GM23338 (cell line): ENCODE data around the gene CEACAM18. TPM values are rescaled to one million over a fixed set of nuclear protein-coding genes. Genes with fewer than 3 reads are reported as not detected.

Experiments
- ATAC-seq: fragments of 200-7000 bp; cut with Tn5 transposase; 3 replicates; pipeline ENCODE4 v1.9.1; 2020
- DNase-seq: peaks from one replicate; pipeline ENCODE4 v3.0.0-alpha.2; 2015; ENCODE audit warnings: low spot score
- H2AFZ ChIP-seq: fragments of 200-600 bp; sonication (generic); 2 replicates; pipeline ENCODE4 v1.8.0; 2016; ENCODE audit warnings: antibody characterized with exemption, mild to moderate bottlenecking, moderate library complexity
- H3F3A ChIP-seq: fragments of 200-600 bp; sonication (generic); replicated peaks from 2 replicates; pipeline ENCODE4 v1.8.0; 2017; ENCODE audit warnings: antibody characterized with exemption, mixed run types, low read depth
- H3K27ac ChIP-seq: fragments of 200-600 bp; sonication (generic); 2 replicates; pipeline ENCODE4 v1.6.1; 2016; ENCODE audit warnings: low read depth
- H3K27me3 ChIP-seq: fragments of 200-600 bp; sonication (generic); 2 replicates; pipeline ENCODE4 v1.8.0; 2016; ENCODE audit warnings: mild to moderate bottlenecking, mixed run types, moderate library complexity; ENCODE audit not compliant: insufficient read depth
- H3K36me3 ChIP-seq: fragments of 200-600 bp; sonication (generic); 2 replicates; pipeline ENCODE4 v1.8.0; 2016; ENCODE audit warnings: mild to moderate bottlenecking; ENCODE audit not compliant: insufficient read depth
- H3K4me1 ChIP-seq: fragments of 200-600 bp; sonication (generic); 2 replicates; pipeline ENCODE4 v1.8.0; 2016; ENCODE audit warnings: mild to moderate bottlenecking, moderate library complexity; ENCODE audit not compliant: insufficient read depth
- H3K4me2 ChIP-seq: fragments of 200-600 bp; sonication (generic); 2 replicates; pipeline ENCODE4 v1.7.1; 2017; ENCODE audit warnings: mixed run types
- H3K4me3 ChIP-seq: fragments of 200-600 bp; sonication (generic); 2 replicates; pipeline ENCODE4 v1.6.1; 2016; ENCODE audit warnings: mixed run types
- H3K79me2 ChIP-seq: fragments of 200-600 bp; sonication (generic); replicated peaks from 2 replicates; pipeline ENCODE4 v1.8.0; 2017; ENCODE audit warnings: mild to moderate bottlenecking; ENCODE audit not compliant: insufficient read depth
- H3K9me2 ChIP-seq: fragments of 200-600 bp; sonication (generic); 2 replicates; pipeline ENCODE4 v1.8.0; 2017; ENCODE audit not compliant: insufficient read depth
- H4K20me1 ChIP-seq: fragments of 200-600 bp; sonication (generic); replicated peaks from 2 replicates; pipeline ENCODE4 v1.8.0; 2017; ENCODE audit warnings: mild to moderate bottlenecking; ENCODE audit not compliant: insufficient read depth
- H3K27ac Mint-ChIP-seq: 2 replicates; pipeline ENCODE4 v1.8.0; 2020; ENCODE audit warnings: inconsistent platforms, mild to moderate bottlenecking, moderate library complexity, mixed read lengths
- H3K27me3 Mint-ChIP-seq: 3 replicates; pipeline ENCODE4 v1.8.0; 2022; ENCODE audit warnings: low read depth, mild to moderate bottlenecking, moderate library complexity, mixed read lengths, inconsistent platforms; ENCODE audit not compliant: insufficient read depth, poor library complexity
- H3K36me3 Mint-ChIP-seq: 3 replicates; pipeline ENCODE4 v1.8.0; 2021; ENCODE audit warnings: low read depth, mild to moderate bottlenecking, inconsistent platforms, moderate library complexity, mixed read lengths
- H3K4me1 Mint-ChIP-seq: 3 replicates; pipeline ENCODE4 v1.8.0; 2020; ENCODE audit warnings: mild to moderate bottlenecking, inconsistent platforms, mixed read lengths
- H3K4me3 Mint-ChIP-seq: 3 replicates; pipeline ENCODE4 v1.8.0; 2021; ENCODE audit warnings: moderate library complexity, mild to moderate bottlenecking, inconsistent platforms, mixed read lengths
- H3K9me3 Mint-ChIP-seq: 3 replicates; pipeline ENCODE4 v1.8.0; 2020; ENCODE audit warnings: moderate library complexity, mild to moderate bottlenecking, inconsistent platforms, mixed read lengths
- CREB1 ChIP-seq: fragments of 250-450 bp; sonication (Bioruptor Pico); IDR thresholded peaks from 2 replicates; pipeline ENCODE4 v1.5.0; 2020; ENCODE audit warnings: low read depth, mild to moderate bottlenecking, moderate library complexity
- EZH2 ChIP-seq: fragments of 200-600 bp; sonication (generic); IDR thresholded peaks from one replicate; pipeline ENCODE4 v1.8.0; 2017; ENCODE audit warnings: antibody characterized with exemption, mild to moderate bottlenecking, low read depth; ENCODE audit not compliant: unreplicated experiment
- EZH2phosphoT487 ChIP-seq: fragments of 200-600 bp; sonication (generic); IDR thresholded peaks from one replicate; pipeline ENCODE4 v1.8.1; 2018; ENCODE audit warnings: antibody characterized with exemption; ENCODE audit not compliant: unreplicated experiment
- JUNB ChIP-seq: IDR thresholded peaks from one replicate; pipeline ENCODE4 v1.6.1; 2016; ENCODE audit warnings: antibody characterized with exemption; ENCODE audit not compliant: unreplicated experiment
- NANOG ChIP-seq: IDR thresholded peaks from 2 replicates; pipeline ENCODE4 v1.6.1; 2016; ENCODE audit warnings: antibody characterized with exemption, borderline replicate concordance
- POLR2AphosphoS5 ChIP-seq: IDR thresholded peaks from 2 replicates; pipeline ENCODE4 v1.6.1; 2016; ENCODE audit warnings: antibody characterized with exemption, low read depth
- STAT1 ChIP-seq: IDR thresholded peaks from one replicate; pipeline ENCODE4 v1.6.1; 2016; ENCODE audit warnings: antibody characterized with exemption; ENCODE audit not compliant: unreplicated experiment
- ZNF114 ChIP-seq: fragments of 250-450 bp; sonication (Bioruptor Pico); IDR thresholded peaks from 2 replicates; pipeline ENCODE4 v1.5.0; 2020; ENCODE audit warnings: mild to moderate bottlenecking, moderate library complexity
- ZNF331 ChIP-seq: fragments of 250-450 bp; sonication (Bioruptor Pico); IDR thresholded peaks from 2 replicates; pipeline ENCODE4 v1.5.0; 2020; ENCODE audit warnings: low read depth, mild to moderate bottlenecking, moderate library complexity
- polyA plus RNA-seq: library from polyadenylated mRNA; unstranded; fragments of >200 nt; fragmentation: Nextera tagmentation; extraction: Ambion mirVana; gene quantifications from 2 replicates; pipeline ENCODE4 v1.2.1, GENCODE V29; 2016
- total RNA-seq: library from RNA; depleted of rRNA; stranded (reverse); fragments of >200 nt; shearing (Covaris generic); gene quantifications from 2 replicates; pipeline ENCODE4 v1.2.3, GENCODE V29; 2014
- TF ChIP-seq, protein P1 (sequence below): fragments of 250-450 bp; sonication (Bioruptor Pico); IDR thresholded peaks from 2 replicates; pipeline ENCODE4 v1.5.0; 2020; ENCODE audit warnings: mild to moderate bottlenecking, moderate library complexity
- TF ChIP-seq, protein P2 (sequence below): IDR thresholded peaks from 2 replicates; pipeline ENCODE4 v1.6.1; 2016; ENCODE audit warnings: antibody characterized with exemption
- TF ChIP-seq, protein P3 (sequence below): IDR thresholded peaks from one replicate; pipeline ENCODE4 v1.6.1; 2018; ENCODE audit warnings: antibody characterized with exemption; ENCODE audit not compliant: unreplicated experiment
- TF ChIP-seq, protein P4 (sequence below), 2 experiments: fragments of 200-600 bp in 1 of 2; sonication (generic) in 1 of 2; conservative IDR thresholded peaks; 2 replicates each; pipeline versions ENCODE4 v1.5.1 to v1.6.1; 2016 to 2017; ENCODE audit warnings: antibody characterized with exemption in 2 of 2, low read depth in 2 of 2, mild to moderate bottlenecking in 2 of 2, moderate library complexity in 1 of 2

Gene CEACAM18
- total and polyA plus RNA-seq, 2 experiments from 2014 or later: not detected

GRCh38 chr19:51507192-51507591 lies 28.9 kb downstream of the CEACAM18 start:
- H3K79me2 ChIP-seq: no peaks in the 10 kb centered on the region
- TF ChIP-seq EZH2phosphoT487 (no peak), ZNF114 (no peak), STAT1 (no peak), POLR2AphosphoS5 (no peak), ZNF331 (CRISPR knock-in tag) (no peak), CREB1 (no peak), NANOG (no peak), JUNB (no peak), EZH2 (no peak)
- TF ChIP-seq, protein P1, sequence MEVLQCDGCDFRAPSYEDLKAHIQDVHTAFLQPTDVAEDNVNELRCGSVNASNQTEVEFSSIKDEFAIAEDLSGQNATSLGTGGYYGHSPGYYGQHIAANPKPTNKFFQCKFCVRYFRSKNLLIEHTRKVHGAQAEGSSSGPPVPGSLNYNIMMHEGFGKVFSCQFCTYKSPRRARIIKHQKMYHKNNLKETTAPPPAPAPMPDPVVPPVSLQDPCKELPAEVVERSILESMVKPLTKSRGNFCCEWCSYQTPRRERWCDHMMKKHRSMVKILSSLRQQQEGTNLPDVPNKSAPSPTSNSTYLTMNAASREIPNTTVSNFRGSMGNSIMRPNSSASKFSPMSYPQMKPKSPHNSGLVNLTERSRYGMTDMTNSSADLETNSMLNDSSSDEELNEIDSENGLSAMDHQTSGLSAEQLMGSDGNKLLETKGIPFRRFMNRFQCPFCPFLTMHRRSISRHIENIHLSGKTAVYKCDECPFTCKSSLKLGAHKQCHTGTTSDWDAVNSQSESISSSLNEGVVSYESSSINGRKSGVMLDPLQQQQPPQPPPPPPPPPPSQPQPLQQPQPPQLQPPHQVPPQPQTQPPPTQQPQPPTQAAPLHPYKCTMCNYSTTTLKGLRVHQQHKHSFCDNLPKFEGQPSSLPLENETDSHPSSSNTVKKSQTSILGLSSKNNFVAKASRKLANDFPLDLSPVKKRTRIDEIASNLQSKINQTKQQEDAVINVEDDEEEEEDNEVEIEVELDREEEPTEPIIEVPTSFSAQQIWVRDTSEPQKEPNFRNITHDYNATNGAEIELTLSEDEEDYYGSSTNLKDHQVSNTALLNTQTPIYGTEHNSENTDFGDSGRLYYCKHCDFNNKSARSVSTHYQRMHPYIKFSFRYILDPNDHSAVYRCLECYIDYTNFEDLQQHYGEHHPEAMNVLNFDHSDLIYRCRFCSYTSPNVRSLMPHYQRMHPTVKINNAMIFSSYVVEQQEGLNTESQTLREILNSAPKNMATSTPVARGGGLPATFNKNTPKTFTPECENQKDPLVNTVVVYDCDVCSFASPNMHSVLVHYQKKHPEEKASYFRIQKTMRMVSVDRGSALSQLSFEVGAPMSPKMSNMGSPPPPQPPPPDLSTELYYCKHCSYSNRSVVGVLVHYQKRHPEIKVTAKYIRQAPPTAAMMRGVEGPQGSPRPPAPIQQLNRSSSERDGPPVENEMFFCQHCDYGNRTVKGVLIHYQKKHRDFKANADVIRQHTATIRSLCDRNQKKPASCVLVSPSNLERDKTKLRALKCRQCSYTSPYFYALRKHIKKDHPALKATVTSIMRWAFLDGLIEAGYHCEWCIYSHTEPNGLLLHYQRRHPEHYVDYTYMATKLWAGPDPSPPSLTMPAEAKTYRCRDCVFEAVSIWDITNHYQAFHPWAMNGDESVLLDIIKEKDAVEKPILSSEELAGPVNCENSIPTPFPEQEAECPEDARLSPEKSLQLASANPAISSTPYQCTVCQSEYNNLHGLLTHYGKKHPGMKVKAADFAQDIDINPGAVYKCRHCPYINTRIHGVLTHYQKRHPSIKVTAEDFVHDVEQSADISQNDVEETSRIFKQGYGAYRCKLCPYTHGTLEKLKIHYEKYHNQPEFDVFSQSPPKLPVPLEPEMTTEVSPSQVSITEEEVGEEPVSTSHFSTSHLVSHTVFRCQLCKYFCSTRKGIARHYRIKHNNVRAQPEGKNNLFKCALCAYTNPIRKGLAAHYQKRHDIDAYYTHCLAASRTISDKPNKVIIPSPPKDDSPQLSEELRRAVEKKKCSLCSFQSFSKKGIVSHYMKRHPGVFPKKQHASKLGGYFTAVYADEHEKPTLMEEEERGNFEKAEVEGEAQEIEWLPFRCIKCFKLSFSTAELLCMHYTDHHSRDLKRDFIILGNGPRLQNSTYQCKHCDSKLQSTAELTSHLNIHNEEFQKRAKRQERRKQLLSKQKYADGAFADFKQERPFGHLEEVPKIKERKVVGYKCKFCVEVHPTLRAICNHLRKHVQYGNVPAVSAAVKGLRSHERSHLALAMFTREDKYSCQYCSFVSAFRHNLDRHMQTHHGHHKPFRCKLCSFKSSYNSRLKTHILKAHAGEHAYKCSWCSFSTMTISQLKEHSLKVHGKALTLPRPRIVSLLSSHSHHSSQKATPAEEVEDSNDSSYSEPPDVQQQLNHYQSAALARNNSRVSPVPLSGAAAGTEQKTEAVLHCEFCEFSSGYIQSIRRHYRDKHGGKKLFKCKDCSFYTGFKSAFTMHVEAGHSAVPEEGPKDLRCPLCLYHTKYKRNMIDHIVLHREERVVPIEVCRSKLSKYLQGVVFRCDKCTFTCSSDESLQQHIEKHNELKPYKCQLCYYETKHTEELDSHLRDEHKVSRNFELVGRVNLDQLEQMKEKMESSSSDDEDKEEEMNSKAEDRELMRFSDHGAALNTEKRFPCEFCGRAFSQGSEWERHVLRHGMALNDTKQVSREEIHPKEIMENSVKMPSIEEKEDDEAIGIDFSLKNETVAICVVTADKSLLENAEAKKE (CRISPR knock-in tag): no peak
- TF ChIP-seq, protein P2, sequence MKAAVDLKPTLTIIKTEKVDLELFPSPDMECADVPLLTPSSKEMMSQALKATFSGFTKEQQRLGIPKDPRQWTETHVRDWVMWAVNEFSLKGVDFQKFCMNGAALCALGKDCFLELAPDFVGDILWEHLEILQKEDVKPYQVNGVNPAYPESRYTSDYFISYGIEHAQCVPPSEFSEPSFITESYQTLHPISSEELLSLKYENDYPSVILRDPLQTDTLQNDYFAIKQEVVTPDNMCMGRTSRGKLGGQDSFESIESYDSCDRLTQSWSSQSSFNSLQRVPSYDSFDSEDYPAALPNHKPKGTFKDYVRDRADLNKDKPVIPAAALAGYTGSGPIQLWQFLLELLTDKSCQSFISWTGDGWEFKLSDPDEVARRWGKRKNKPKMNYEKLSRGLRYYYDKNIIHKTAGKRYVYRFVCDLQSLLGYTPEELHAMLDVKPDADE: no peak
- TF ChIP-seq, protein P3, sequence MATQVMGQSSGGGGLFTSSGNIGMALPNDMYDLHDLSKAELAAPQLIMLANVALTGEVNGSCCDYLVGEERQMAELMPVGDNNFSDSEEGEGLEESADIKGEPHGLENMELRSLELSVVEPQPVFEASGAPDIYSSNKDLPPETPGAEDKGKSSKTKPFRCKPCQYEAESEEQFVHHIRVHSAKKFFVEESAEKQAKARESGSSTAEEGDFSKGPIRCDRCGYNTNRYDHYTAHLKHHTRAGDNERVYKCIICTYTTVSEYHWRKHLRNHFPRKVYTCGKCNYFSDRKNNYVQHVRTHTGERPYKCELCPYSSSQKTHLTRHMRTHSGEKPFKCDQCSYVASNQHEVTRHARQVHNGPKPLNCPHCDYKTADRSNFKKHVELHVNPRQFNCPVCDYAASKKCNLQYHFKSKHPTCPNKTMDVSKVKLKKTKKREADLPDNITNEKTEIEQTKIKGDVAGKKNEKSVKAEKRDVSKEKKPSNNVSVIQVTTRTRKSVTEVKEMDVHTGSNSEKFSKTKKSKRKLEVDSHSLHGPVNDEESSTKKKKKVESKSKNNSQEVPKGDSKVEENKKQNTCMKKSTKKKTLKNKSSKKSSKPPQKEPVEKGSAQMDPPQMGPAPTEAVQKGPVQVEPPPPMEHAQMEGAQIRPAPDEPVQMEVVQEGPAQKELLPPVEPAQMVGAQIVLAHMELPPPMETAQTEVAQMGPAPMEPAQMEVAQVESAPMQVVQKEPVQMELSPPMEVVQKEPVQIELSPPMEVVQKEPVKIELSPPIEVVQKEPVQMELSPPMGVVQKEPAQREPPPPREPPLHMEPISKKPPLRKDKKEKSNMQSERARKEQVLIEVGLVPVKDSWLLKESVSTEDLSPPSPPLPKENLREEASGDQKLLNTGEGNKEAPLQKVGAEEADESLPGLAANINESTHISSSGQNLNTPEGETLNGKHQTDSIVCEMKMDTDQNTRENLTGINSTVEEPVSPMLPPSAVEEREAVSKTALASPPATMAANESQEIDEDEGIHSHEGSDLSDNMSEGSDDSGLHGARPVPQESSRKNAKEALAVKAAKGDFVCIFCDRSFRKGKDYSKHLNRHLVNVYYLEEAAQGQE: no peak
- TF ChIP-seq, protein P4, sequence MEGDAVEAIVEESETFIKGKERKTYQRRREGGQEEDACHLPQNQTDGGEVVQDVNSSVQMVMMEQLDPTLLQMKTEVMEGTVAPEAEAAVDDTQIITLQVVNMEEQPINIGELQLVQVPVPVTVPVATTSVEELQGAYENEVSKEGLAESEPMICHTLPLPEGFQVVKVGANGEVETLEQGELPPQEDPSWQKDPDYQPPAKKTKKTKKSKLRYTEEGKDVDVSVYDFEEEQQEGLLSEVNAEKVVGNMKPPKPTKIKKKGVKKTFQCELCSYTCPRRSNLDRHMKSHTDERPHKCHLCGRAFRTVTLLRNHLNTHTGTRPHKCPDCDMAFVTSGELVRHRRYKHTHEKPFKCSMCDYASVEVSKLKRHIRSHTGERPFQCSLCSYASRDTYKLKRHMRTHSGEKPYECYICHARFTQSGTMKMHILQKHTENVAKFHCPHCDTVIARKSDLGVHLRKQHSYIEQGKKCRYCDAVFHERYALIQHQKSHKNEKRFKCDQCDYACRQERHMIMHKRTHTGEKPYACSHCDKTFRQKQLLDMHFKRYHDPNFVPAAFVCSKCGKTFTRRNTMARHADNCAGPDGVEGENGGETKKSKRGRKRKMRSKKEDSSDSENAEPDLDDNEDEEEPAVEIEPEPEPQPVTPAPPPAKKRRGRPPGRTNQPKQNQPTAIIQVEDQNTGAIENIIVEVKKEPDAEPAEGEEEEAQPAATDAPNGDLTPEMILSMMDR (conservative IDR thresholded peaks at IDR 0.05; ENCODE audit: low read depth in 2 of 2): no peak
- H3F3A ChIP-seq: no peaks in the 10 kb centered on the region
- peaks cover 99% of the 10 kb centered on the region for H3K9me3 Mint-ChIP-seq
- H3K4me1 Mint-ChIP-seq: no peaks in the 10 kb centered on the region
- no peak overlapping the region for H2AFZ ChIP-seq
- peaks cover 4% of the 10 kb centered on the region for H3K27me3 Mint-ChIP-seq
- no peaks in the 10 kb centered on the region for H3K9me2 ChIP-seq
- H3K27ac Mint-ChIP-seq: no peak overlapping the region
- no peak for DNase-seq
- no peak overlapping the region for H3K4me2 ChIP-seq
- no peak overlapping the region for H3K27ac ChIP-seq
- H3K36me3 Mint-ChIP-seq: peaks cover 21% of the 10 kb centered on the region
- no peaks in the 10 kb centered on the region for H4K20me1 ChIP-seq
- H3K4me3 ChIP-seq: no peak overlapping the region
- H3K4me3 Mint-ChIP-seq: no peak overlapping the region
- no peaks in the 10 kb centered on the region for H3K36me3 ChIP-seq
- ATAC-seq: no peak
- no peaks in the 10 kb centered on the region for H3K27me3 ChIP-seq
- H3K4me1 ChIP-seq: no peaks in the 10 kb centered on the region
